ENCODE measurements around the gene CDSN.

The CDSN gene

DNA sequence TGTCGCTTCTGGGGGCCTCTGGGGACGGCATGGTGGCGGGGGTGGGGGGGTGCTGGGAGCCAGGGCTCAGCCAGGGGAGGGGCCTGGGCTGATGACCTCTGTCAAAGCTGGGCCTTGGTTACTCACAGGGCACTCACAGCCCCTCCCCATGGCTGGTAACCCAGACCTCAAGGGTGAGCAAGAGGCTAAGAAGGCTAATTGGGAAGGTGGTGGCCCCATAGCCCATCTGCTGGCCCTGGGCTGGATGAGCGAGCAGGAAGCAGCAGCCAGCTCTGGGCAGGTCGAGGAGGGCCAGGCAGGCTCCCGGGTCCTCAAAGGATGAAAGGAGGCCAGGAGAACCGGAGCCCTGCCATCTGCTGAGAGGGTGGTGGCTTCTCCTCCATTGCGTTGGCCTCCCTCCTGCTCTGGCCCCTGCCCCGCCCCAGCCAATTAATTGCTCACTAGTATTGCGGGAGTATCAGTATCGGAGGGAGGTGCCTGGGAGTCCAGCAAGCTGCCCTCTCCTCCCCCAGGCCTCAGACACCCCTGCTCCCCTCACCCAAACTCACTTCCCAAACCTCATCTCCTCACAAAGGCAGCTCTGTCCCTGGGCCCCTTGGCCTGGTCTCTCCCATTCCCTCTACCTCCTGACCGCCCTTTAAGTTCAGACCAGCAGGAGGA, 1.0 kb upstream of the CDSN start:
- no peak overlapping the region for H3K27ac ChIP-seq
- TF ChIP-seq CTCF (IDR thresholded peaks at IDR 0.05) (no peak), ZFX (IDR thresholded peaks at IDR 0.05; ENCODE audit: borderline replicate concordance) (no peak)

DNA sequence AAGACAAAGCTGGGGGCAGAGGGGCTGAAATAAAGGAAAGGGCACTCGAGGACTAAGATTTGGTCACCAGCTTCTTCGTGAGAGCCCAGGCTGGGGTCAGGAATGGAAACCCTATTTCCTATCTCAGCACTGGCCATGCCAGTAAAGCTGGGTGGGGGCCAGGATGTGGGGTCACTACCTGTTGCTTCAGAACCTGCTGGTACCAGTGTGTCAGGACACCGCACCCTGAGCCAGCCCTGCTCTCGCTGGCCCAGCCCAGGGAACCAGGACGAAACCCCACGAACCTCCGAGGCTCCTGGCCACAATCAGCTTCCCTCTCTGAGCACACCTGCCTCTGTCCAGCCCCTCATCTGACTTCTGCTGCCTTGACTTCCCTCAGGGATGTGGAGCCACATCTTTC, 2.1 kb downstream of the CDSN start:
- no peak for TF ChIP-seq CTCF (IDR thresholded peaks at IDR 0.05)
- no peak for TF ChIP-seq ZFX (IDR thresholded peaks at IDR 0.05; ENCODE audit: borderline replicate concordance)

DNA sequence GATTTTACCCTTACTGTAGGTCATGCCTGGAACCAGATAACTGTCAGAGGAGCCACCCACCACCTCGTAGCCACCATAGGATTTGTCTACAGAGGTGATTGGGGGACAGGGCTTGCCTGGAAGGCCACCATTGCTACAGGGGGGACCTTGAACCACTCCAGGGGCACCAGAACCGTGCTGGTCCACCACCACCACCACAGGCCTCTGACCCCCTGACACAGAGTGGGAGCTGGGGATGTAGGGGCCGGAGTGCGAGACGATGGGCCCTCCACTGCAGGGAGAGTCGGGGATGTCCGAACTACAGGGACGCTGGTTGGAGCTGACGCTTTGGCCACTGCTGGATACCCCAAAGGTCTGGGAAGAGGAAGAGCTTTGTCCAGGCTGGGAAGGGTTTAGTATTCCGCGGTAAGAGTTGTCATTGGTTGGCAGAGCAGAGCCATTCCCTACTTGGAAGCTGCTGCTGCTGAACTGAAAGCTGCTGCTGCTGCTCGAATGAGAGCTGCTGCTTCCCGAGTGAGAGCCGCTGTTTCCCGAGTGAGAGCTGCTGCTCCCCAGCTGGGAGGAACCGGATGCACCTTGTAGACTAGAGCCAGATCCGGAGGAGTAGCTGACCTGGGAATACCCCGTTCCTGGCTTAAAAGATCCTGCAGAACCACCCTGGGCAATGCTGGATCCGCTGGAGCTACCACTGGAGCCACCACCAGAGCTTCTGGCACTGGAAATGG, 3.4 kb downstream of the CDSN start:
- no peak overlapping the region for H3K27ac ChIP-seq
- TF ChIP-seq CTCF (IDR thresholded peaks at IDR 0.05) (no peak), ZFX (IDR thresholded peaks at IDR 0.05; ENCODE audit: borderline replicate concordance) (no peak)

More for the DNA sequence above, 2.1 kb downstream of the CDSN start:
- no peak overlapping the region for H3K27ac ChIP-seq

GRCh38 chr6:31115941-31116560, 4.2 kb downstream of the CDSN start:
- no peak overlapping the region for H3K27ac ChIP-seq
- no peak for TF ChIP-seq ZFX (IDR thresholded peaks at IDR 0.05; ENCODE audit: borderline replicate concordance)
- no peak for TF ChIP-seq CTCF (IDR thresholded peaks at IDR 0.05)

DNA sequence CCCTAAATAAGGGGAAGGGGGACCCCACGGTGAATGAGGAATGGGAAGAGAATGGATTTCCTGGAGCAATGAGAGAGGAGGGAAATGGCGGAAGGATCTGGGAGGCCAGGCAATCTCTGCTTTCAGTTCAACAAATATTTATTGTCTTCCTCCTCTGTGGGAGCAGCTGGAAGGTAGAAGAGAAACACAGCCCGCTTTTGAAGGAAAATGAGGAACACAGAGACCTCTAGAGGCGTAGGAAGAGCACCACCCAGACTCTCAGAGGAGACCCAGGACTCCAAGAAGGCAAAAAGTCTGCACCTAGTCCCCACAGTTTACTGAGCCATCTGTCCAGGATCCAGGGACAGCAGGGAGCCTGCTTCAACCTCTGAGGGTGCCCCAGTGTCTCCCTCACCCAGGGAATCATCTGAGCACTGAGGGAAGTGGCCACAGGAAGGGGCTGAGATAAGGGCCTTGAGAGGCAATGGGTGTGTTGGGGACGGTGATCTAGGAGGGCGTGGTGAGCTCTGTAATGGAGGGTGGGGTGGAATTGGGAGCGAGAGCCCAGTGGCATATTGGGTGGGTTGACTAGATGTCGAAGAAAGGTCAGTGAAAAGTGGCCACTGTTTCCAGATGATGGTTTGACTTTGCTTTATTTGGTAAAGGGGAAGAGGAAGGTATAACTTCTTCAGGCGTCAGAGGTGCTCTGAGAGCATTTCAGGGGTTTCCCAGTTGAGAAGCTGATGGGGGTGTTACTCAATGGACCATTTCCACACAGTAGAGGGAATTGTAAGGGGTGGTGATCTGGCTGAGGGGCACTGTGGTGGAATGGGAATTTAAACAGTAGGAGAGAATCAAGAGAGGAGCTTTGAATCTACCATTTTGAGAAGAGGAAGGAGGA, 5.0 kb downstream of the CDSN start:
- TF ChIP-seq ZFX (IDR thresholded peaks at IDR 0.05; ENCODE audit: borderline replicate concordance): no peak
- no peak for TF ChIP-seq CTCF (IDR thresholded peaks at IDR 0.05)
- H3K27ac ChIP-seq: no peak overlapping the region

GRCh38 chr6:31114541-31114878, 5.7 kb downstream of the CDSN start, which contains the start of gene PSORS1C1:
Gene PSORS1C1, plus strand, starts transcription at chr6:31114800. Its CDS starts 14,833 bp downstream, at chr6:31129633.
- TF ChIP-seq CTCF (IDR thresholded peaks at IDR 0.05) (no peak), ZFX (IDR thresholded peaks at IDR 0.05; ENCODE audit: borderline replicate concordance) (no peak)
- no peak within 1 kb of the TSS for H3K27ac ChIP-seq

Data from 22Rv1 (cell line).